Measurements from ENCODE around the gene ITPRID2. TPM values are rescaled to one million over a fixed set of nuclear protein-coding genes. Genes with fewer than 3 reads are reported as not detected.

ITPRID2 gene
- total RNA-seq, 2 experiments from 2014 or later = 42.5 to 50.8 TPM

DNA sequence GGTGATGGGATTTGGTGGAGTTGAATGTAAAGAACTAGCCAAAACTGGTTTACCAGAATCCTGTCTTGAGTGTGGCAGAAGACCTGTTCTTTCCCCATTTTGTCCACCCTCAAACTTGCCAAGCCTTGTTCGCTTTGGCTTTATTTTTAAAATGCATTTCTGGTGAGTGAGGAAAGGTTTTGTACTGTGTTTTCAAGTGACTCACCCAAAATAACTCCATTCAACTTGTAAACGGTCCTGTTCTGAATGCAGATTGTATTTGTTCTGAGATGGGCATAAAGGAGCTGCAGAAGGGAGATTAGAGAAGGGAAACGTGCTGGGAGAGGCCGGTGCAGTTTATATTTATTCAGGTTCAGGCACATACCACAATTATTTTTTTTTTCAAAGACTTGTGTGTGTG is 5.3 kb upstream of the ITPRID2 start:
- ChIA-PET CTCF (interaction anchor here (1.3 to 1.4 kb wide), 2 partner anchors 18 to 143 kb away, joined by 3 to 6 read pairs; no protein-coding TSS in a partner anchor), POLR2A (no interaction called here)
- Mint-ChIP-seq H3K4me1 (ENCODE audit: low read depth) (peaks cover 2% of the 10 kb centered on the region), H3K9me3 (no peaks in the 10 kb centered on the region), H3K4me3 (no peak overlapping the region), H3K27me3 (peaks cover 21% of the 10 kb centered on the region), H3K36me3 (ENCODE audit: low read depth) (no peaks in the 10 kb centered on the region), H3K27ac (no peak overlapping the region)
- TF ChIP-seq, protein P1, sequence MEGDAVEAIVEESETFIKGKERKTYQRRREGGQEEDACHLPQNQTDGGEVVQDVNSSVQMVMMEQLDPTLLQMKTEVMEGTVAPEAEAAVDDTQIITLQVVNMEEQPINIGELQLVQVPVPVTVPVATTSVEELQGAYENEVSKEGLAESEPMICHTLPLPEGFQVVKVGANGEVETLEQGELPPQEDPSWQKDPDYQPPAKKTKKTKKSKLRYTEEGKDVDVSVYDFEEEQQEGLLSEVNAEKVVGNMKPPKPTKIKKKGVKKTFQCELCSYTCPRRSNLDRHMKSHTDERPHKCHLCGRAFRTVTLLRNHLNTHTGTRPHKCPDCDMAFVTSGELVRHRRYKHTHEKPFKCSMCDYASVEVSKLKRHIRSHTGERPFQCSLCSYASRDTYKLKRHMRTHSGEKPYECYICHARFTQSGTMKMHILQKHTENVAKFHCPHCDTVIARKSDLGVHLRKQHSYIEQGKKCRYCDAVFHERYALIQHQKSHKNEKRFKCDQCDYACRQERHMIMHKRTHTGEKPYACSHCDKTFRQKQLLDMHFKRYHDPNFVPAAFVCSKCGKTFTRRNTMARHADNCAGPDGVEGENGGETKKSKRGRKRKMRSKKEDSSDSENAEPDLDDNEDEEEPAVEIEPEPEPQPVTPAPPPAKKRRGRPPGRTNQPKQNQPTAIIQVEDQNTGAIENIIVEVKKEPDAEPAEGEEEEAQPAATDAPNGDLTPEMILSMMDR (IDR thresholded peaks at IDR 0.05) = no peak
- DNase-seq (no peak), ATAC-seq (no peak)
- intact Hi-C loops (cut with micrococcal nuclease) = no loop called here

- intact Hi-C loops (cut with micrococcal nuclease) = no loop called here
- peaks cover 4% of the 10 kb centered on the region for H3K4me1 Mint-ChIP-seq (ENCODE audit: low read depth)
- no peak overlapping the region for H3K4me3 Mint-ChIP-seq
- H3K36me3 Mint-ChIP-seq (ENCODE audit: low read depth) = no peaks in the 10 kb centered on the region
- DNase-seq (no peak), ATAC-seq (no peak)
- TF ChIP-seq, protein P1 (IDR thresholded peaks at IDR 0.05) = no peak
- ChIA-PET CTCF (interaction anchor here (1.4 kb wide), 1 partner anchor 144 kb away, joined by 3 read pairs; no protein-coding TSS in a partner anchor), POLR2A (no interaction called here)
- no peak overlapping the region for H3K27ac Mint-ChIP-seq
- H3K9me3 Mint-ChIP-seq = no peaks in the 10 kb centered on the region
- peaks cover 18% of the 10 kb centered on the region for H3K27me3 Mint-ChIP-seq
Observed at GRCh38 chr2:181887045-181887444, 4.5 kb upstream of the ITPRID2 start.

- Mint-ChIP-seq H3K4me3 (no peak overlapping the region), H3K27me3 (peaks cover 15% of the 10 kb centered on the region), H3K27ac (no peak overlapping the region), H3K9me3 (no peaks in the 10 kb centered on the region), H3K36me3 (ENCODE audit: low read depth) (peaks cover 20% of the 10 kb centered on the region), H3K4me1 (ENCODE audit: low read depth) (peaks cover 20% of the 10 kb centered on the region)
- intact Hi-C loops (cut with micrococcal nuclease) = no loop called here
- TF ChIP-seq, protein P1 (IDR thresholded peaks at IDR 0.05) = no peak
- CTCF ChIA-PET = interaction anchor here (4.7 kb wide), 1 partner anchor 14 kb away, joined by 35 read pairs; no protein-coding TSS in a partner anchor
- no peak for ATAC-seq
- DNase-seq = no peak
- POLR2A ChIA-PET = no interaction called here
Observed at GRCh38 chr2:181889776-181890175, 1.8 kb upstream of the ITPRID2 start.

DNA sequence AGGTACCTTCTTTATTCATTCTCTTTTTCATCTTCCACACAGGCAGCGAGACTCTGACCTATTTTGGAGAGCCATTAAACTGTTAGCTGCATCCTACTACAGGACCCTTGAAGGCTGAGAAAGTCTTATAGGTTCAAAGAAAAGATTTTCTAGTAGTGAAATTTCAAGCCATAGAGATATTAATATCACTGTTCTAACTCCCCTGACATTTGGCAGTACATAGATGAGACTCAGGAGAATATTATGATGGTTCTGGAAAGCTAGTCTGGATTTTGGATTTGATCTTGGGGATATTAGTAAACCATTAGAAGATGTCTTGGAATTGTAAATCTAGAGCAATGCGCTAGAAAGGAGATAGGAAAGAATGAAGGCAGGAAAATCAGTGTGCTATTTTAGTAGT is 1.3 kb upstream of the ITPRID2 start:
- POLR2A ChIA-PET = interaction anchor here (0.6 kb wide), 1 partner anchor 272 kb away, joined by 3 read pairs; no protein-coding TSS in a partner anchor
- intact Hi-C loops (cut with micrococcal nuclease) = no loop called here
- Mint-ChIP-seq H3K27ac (no peak overlapping the region), H3K36me3 (ENCODE audit: low read depth) (peaks cover 20% of the 10 kb centered on the region), H3K4me3 (no peak overlapping the region), H3K9me3 (no peaks in the 10 kb centered on the region), H3K27me3 (peaks cover 15% of the 10 kb centered on the region), H3K4me1 (ENCODE audit: low read depth) (peaks cover 20% of the 10 kb centered on the region)
- TF ChIP-seq, protein P1 (IDR thresholded peaks at IDR 0.05) = no peak
- no peak for ATAC-seq
- no peak for DNase-seq
- CTCF ChIA-PET = interaction anchor here (0.7 to 4.7 kb wide), 4 partner anchors 10 to 63 kb away, joined by 3 to 35 read pairs (median 7); no protein-coding TSS in a partner anchor

- ChIA-PET CTCF (interaction anchor here (1.0 to 4.7 kb wide), 8 partner anchors 8 to 63 kb away, joined by 3 to 35 read pairs (median 4); no protein-coding TSS in a partner anchor), POLR2A (interaction anchor here (0.6 to 1.4 kb wide), 3 partner anchors 11 to 912 kb away, joined by 3 to 5 read pairs (median 3); partner anchors contain the start of gene UBE2E3)
- H3K27me3 Mint-ChIP-seq = peaks cover 9% of the 10 kb centered on the region
- H3K9me3 Mint-ChIP-seq = no peaks in the 10 kb centered on the region
- H3K36me3 Mint-ChIP-seq (ENCODE audit: low read depth) = peaks cover 28% of the 10 kb centered on the region
- peak overlapping the region; percentile 87 for H3K4me3 Mint-ChIP-seq
- peak; percentile 77 for DNase-seq
- intact Hi-C loops (cut with micrococcal nuclease) = no loop called here
- peaks cover 27% of the 10 kb centered on the region for H3K4me1 Mint-ChIP-seq (ENCODE audit: low read depth)
- peak; percentile 64 for ATAC-seq
- H3K27ac Mint-ChIP-seq = peak overlapping the region; percentile 86
- TF ChIP-seq, protein P1 (IDR thresholded peaks at IDR 0.05) = peak; percentile 22
Observed at GRCh38 chr2:181891966-181892798, 652 bp downstream of the ITPRID2 start.

Measured in activated CD8-positive, alpha-beta T cell treated with anti-CD3 and anti-CD28 coated beads for 36 hours (primary cell).